BE2C (cell line): ENCODE results near the gene TRMO.

Experiments
- DNase-seq: peaks from one replicate; pipeline ENCODE4 v3.0.0-alpha.2; 2020
- H3K27me3 ChIP-seq: fragments of 250-450 bp; sonication (Bioruptor Pico); 2 replicates; pipeline ENCODE4 v1.5.1; 2020; ENCODE audit warnings: mild to moderate bottlenecking
- H3K36me3 ChIP-seq: fragments of 250-450 bp; sonication (Bioruptor Pico); 2 replicates; pipeline ENCODE4 v1.5.1; 2020; ENCODE audit warnings: mild to moderate bottlenecking
- H3K4me1 ChIP-seq: fragments of 250-450 bp; sonication (Bioruptor Pico); 2 replicates; pipeline ENCODE4 v1.5.1; 2020
- H3K4me3 ChIP-seq: 2 replicates; pipeline ENCODE4 v1.5.1; 2011; ENCODE audit warnings: low read depth, low read length
- H3K9me3 ChIP-seq: fragments of 250-450 bp; sonication (Bioruptor Pico); 2 replicates; pipeline ENCODE4 v1.5.1; 2020
- TF ChIP-seq, protein P1 (sequence below): IDR thresholded peaks from 2 replicates; pipeline ENCODE4 v1.5.1; 2012; ENCODE audit warnings: mild to moderate bottlenecking, low read depth, low read length

The TRMO gene

DNA sequence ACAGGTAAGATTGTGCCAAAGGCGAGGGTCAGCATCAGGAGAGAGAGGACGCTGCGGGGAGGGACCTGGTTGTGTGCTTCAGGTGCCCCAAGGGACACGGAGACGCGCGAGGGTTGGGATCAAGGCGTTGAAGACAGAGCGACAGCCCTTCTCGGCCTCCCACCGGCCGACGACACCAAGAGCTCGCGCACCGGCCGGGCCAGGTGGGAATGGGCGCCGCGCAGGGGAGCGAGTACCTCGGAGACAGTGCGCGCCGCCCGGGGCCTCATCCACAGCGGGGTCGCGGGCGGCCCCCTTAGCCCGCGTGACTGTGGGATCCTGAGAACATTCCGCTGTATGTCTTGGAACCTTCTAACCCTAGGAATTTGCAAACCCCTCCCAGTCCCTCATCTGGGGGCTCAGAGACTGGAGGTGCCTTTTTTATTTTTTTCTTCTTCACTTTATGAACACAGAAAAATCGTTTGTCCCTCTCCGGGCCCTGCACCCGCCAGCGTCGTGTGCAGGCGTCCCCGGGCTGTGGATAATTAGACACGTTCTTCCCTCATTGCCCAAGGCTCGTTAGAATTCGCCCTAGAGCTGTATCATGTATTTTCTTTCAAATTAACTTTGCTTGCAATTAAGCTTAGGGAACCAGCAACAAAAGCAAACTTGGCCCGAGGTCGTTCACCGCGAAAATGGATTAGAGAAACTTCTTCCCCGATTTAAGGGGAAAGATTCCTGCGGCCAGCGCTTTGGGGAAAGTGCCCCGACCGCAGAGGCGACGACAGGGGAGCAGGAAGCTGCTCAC, 64.5 kb downstream of the TRMO start:
- DNase-seq, result no peak
- TF ChIP-seq, protein P1, sequence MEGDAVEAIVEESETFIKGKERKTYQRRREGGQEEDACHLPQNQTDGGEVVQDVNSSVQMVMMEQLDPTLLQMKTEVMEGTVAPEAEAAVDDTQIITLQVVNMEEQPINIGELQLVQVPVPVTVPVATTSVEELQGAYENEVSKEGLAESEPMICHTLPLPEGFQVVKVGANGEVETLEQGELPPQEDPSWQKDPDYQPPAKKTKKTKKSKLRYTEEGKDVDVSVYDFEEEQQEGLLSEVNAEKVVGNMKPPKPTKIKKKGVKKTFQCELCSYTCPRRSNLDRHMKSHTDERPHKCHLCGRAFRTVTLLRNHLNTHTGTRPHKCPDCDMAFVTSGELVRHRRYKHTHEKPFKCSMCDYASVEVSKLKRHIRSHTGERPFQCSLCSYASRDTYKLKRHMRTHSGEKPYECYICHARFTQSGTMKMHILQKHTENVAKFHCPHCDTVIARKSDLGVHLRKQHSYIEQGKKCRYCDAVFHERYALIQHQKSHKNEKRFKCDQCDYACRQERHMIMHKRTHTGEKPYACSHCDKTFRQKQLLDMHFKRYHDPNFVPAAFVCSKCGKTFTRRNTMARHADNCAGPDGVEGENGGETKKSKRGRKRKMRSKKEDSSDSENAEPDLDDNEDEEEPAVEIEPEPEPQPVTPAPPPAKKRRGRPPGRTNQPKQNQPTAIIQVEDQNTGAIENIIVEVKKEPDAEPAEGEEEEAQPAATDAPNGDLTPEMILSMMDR, result no peak
- Histone ChIP-seq H3K4me1 (no peaks in the 10 kb centered on the region), H3K9me3 (no peaks in the 10 kb centered on the region; the same call in 1 of the 2 replicates), H3K4me3 (no peak overlapping the region), H3K27me3 (peaks cover 93% of the 10 kb centered on the region), H3K36me3 (no peaks in the 10 kb centered on the region)

DNA sequence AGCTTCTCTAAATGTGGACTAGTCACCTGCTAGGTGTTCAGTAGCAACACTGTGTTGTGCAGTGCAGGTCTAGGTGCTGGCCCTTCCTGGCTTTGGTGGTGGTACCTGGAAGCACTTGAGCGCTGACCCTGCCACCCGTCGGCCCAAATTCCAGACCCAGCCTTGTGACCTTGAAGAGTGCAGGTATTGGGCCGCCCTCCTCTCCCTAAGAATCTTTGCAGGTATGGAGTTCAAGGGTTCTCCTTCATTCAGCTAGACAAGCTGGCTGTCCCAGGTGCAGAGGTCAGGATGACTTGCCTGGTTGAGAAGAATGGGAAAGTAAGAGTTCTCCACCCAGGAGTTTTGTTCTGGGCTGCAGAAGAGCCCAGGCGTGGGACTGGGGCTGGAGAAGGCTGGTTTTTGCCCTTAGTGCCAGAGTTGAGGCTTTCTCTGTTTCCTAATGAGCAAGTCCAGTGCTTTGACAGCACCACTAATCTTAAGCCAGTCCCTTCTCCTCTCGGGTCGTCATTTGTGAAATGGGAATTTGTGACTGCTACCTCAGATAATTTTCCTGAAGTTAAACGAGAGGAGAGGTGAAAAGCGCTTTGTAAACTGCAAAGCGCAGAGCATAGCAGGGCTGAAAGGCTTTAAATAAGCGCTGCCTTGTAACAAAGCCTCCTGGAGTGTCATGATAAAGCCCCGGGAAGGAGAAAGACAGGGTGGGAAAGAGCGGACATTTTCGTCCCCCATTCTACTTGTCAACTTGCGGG, 65.3 kb downstream of the TRMO start:
- DNase-seq, result no peak
- Histone ChIP-seq H3K4me1 (no peaks in the 10 kb centered on the region), H3K27me3 (peaks cover 96% of the 10 kb centered on the region), H3K9me3 (no peaks in the 10 kb centered on the region; the same call in 1 of the 2 replicates), H3K4me3 (no peak overlapping the region), H3K36me3 (no peaks in the 10 kb centered on the region)
- TF ChIP-seq, protein P1, result no peak

DNA sequence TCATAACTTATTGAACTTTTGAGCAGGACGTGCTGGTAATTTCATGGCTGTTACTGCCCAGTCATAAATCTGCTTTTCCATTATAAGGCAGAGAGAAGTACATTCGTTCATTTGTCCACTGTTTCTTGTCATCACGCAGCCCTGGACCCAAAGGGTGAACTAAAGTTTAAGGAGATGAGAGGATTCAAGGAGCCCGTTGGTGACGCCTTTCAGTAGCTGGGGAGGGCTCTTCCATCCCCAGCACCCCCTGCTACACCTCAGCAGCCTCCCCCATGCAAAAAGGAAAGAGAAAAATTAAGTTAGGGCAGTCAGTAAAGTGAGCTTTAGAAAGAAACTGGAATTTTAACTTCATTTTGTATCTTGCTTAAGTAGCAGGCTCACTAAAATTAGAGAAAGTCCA, 66.4 kb downstream of the TRMO start:
- DNase-seq, result no peak
- H3K4me1 ChIP-seq, result no peaks in the 10 kb centered on the region
- TF ChIP-seq, protein P1, result no peak
- H3K4me3 ChIP-seq, result no peak overlapping the region
- H3K27me3 ChIP-seq, result peaks cover 99% of the 10 kb centered on the region
- no peaks in the 10 kb centered on the region for H3K36me3 ChIP-seq
- H3K9me3 ChIP-seq, result no peaks in the 10 kb centered on the region; the same call in 1 of the 2 replicates

DNA sequence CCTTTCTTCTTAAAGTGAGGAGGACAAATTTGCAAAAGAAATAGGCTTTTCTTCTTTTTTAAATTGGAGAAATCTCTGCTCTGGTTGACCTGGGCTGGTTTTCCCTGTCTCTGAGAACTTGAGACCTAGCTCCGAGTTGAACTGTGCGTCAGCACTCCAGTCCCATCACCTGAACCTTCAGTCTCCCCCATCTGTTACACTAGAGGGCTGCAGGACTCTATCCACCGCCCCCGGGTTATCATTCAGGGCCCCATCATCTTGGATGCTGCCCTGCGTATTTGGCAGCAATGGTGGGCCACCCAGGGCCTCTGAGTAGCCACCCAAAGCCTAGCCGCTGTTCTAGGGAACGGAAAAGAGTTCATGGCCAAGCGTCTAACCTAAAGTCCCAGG, 66.8 kb downstream of the TRMO start:
- no peak overlapping the region for H3K4me3 ChIP-seq
- TF ChIP-seq, protein P1, result no peak
- H3K9me3 ChIP-seq, result no peaks in the 10 kb centered on the region; the same call in 1 of the 2 replicates
- no peak for DNase-seq
- peaks cover 99% of the 10 kb centered on the region for H3K27me3 ChIP-seq
- no peaks in the 10 kb centered on the region for H3K4me1 ChIP-seq
- no peaks in the 10 kb centered on the region for H3K36me3 ChIP-seq

DNA sequence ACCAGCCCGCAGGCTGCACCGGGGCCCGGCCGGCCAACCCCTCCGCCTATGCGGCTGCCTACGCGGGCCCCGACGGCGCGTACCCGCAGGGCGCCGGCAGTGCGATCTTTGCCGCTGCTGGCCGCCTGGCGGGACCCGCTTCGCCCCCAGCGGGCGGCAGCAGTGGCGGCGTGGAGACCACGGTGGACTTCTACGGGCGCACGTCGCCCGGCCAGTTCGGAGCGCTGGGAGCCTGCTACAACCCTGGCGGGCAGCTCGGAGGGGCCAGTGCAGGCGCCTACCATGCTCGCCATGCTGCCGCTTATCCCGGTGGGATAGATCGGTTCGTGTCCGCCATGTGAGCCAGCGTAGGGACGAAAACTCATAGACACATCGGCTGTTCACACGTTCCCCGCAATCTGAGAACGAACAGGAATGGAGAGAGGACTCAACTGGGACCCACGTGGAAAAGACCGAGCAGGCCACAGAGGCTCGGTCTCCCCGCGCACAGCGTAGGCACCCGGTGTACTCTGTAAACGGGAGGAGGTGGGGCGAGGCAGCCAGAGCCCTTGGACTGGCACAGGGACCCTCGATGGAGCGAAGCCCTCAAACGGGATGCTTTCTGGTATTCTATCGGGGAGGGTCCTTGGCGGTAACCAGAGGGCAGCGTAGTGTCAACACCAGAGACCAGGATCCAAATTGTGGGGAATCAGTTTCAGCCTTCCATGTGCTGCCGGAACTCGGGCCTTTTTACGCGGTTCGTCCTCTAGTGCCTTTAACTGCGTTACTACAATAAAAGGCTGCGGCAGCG, 67.4 kb downstream of the TRMO start:
- H3K9me3 ChIP-seq, result no peaks in the 10 kb centered on the region; the same call in 1 of the 2 replicates
- H3K27me3 ChIP-seq, result peaks cover 99% of the 10 kb centered on the region
- no peaks in the 10 kb centered on the region for H3K36me3 ChIP-seq
- H3K4me1 ChIP-seq, result no peaks in the 10 kb centered on the region
- TF ChIP-seq, protein P1, result no peak
- DNase-seq, result no peak
- no peak overlapping the region for H3K4me3 ChIP-seq
